SU-DHL-6 (cell line): Measurements from ENCODE around the gene TRNAU1AP.

Experiments
- CTCF ChIP-seq: fragments of 200-600 bp; sonication (generic); IDR thresholded peaks from one replicate; pipeline ENCODE4 v1.5.1; 2017; ENCODE audit warnings: antibody characterized with exemption, mild to moderate bottlenecking, low read length, moderate library complexity; ENCODE audit not compliant: insufficient read depth, poor library complexity, severe bottlenecking
- EZH2phosphoT487 ChIP-seq: fragments of 200-600 bp; sonication (generic), shearing (Covaris generic); conservative IDR thresholded peaks from 2 replicates; pipeline ENCODE4 v1.6.1; 2018; ENCODE audit warnings: mild to moderate bottlenecking, antibody characterized with exemption, low read length, moderate library complexity, mixed read lengths

- TF ChIP-seq CTCF (no peak), EZH2phosphoT487 (no peak)
These were observed 36.3 kb upstream of the TRNAU1AP start for GRCh38 chr1:28516518-28516956.
